ENCODE measurements around the gene STIP1. TPM values are rescaled to one million over a fixed set of nuclear protein-coding genes. Genes with fewer than 3 reads are reported as not detected.

The STIP1 gene
- total RNA-seq, 1 donor from 2014 or later, result 33.9 TPM

GRCh38 chr11:64196626-64197025 lies 10.7 kb downstream of the STIP1 start:
- DNase-seq (ENCODE audit: low spot score) (no peak), ATAC-seq (no peak)

- ATAC-seq (no peak), DNase-seq (ENCODE audit: low spot score) (no peak)
These were observed 12.5 kb downstream of the STIP1 start for GRCh38 chr11:64198511-64198910.

GRCh38 chr11:64201543-64201942 lies 15.6 kb downstream of the STIP1 start:
- DNase-seq (ENCODE audit: low spot score) (no peak), ATAC-seq (peak; percentile 44)

GRCh38 chr11:64202992-64203391 lies 17.0 kb downstream of the STIP1 start:
- no peak for DNase-seq (ENCODE audit: low spot score)
- no peak for ATAC-seq

- ATAC-seq, result no peak
These were observed 17.6 kb downstream of the STIP1 start for GRCh38 chr11:64203421-64204079.

GRCh38 chr11:64204080-64204440 lies 18.1 kb downstream of the STIP1 start:
- ATAC-seq (no peak), DNase-seq (ENCODE audit: low spot score) (no peak)

More at GRCh38 chr11:64203421-64204079, 17.6 kb downstream of the STIP1 start:
- no peak for DNase-seq (ENCODE audit: low spot score)

GRCh38 chr11:64204464-64204989 lies 18.6 kb downstream of the STIP1 start:
- ATAC-seq, result peak; percentile 74
- DNase-seq (ENCODE audit: low spot score), result peak; percentile 80

DNA sequence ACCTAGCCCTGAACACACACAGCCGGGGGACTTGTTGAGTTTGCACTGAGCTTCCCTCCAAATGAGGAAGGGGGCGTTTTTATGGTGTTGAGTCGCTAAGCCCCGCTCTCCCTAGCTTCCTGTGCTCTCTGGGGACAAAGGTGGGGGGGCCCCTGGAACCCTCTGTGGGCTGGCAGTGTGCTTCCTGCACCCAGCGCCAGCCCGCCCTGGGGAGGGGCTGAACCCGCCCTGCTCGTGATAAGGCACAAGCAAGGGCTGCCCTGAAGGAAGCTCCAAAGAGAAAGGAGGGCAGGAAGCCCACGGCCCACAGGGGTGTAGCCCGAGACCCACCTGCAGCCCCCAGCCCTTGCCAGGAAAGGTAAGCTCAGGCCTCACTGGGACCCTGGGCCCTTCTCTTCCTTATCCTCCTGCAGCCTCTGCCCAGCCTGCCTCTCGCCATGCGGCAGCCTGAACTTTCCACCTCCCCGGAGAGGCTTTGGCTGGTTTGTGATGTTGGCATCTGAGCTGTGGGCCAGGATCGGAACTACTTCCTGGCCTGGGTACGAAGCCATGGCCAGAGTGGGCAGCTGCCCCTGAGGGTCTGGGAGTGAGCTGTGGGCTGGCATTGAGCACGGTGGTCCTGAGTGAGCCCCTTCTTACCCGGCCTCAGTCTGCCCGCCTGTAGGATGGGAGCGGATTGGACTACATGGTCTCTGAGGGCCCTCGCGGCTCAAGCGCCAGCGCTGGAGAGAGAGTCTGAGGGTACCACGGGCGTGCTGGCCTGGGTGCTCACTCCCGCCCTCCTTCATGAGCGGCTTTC lies 20.7 kb downstream of the STIP1 start, which contains the start of gene FERMT3:
TSS of gene FERMT3 (plus strand) at position 265 of the 799 bp plus-strand sequence. CDS start 644 bp downstream, outside the sequence.
- DNase-seq (ENCODE audit: low spot score), result peak; percentile 57
- peak; percentile 42 for ATAC-seq

- ATAC-seq, result peak; percentile 35
- DNase-seq (ENCODE audit: low spot score), result peak; percentile 61
These were observed 21.5 kb downstream of the STIP1 start for GRCh38 chr11:64207256-64208085.

GRCh38 chr11:64208086-64208795 lies 22.3 kb downstream of the STIP1 start:
- no peak for ATAC-seq
- no peak for DNase-seq (ENCODE audit: low spot score)

DNA sequence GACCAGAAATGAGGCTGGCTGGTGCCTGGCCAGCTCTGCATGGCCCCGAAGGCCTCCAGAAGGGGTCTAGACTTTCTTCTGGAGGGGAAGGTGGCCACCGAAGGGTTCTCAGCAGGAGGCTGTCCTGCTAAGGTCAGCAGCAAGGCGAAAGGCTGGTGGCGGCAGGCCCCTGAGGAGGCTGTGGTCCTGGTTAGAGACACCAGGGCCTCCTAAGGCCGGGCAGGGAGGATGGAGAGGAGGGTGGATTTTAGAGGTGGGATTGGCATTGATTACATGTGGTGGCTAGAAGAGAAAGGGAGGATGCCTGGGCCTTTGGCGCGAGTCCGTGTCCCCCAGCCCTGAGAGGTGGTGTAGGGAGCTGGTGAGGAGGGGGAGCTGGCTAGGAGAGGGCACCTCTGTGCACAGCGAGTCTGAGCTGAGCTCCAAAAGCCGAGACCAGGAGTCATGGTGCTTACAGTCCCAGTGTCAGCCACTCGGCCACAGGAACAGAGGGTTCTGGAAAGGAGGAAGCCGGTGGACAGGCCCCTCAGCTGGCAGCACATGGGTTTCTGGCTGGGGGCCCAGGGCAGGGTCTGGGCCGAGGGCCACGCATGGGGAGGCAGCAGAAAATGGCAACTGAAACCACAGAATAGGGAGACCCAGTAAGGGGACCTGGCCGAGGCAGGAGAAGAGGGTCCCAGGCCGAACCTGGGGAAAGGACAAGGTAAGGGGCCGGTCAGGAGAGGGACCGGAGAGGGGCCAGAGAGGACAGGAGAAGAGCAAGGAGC lies 23.0 kb downstream of the STIP1 start:
- DNase-seq (ENCODE audit: low spot score), result no peak
- ATAC-seq, result no peak

DNA sequence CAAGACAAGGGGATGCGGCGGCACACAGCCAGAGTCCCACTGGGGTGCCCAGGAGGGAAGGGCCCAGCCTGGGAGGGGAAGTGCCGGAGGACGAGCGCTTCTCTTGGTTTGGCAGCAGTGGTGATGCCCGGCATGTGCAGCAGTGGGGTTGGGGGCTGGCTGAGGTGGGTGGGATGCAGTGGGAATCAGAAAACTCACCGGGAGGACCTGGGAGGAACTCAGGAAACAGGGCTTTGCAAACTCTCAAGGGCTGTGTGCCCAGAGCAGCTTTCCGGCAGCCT lies 23.5 kb downstream of the STIP1 start:
- ATAC-seq (no peak), DNase-seq (ENCODE audit: low spot score) (no peak)

- ATAC-seq (no peak), DNase-seq (ENCODE audit: low spot score) (no peak)
These were observed 24.5 kb downstream of the STIP1 start for GRCh38 chr11:64210301-64211020.

- no peak for DNase-seq (ENCODE audit: low spot score)
- ATAC-seq, result no peak
These were observed 25.4 kb downstream of the STIP1 start for GRCh38 chr11:64211181-64211872.

DNA sequence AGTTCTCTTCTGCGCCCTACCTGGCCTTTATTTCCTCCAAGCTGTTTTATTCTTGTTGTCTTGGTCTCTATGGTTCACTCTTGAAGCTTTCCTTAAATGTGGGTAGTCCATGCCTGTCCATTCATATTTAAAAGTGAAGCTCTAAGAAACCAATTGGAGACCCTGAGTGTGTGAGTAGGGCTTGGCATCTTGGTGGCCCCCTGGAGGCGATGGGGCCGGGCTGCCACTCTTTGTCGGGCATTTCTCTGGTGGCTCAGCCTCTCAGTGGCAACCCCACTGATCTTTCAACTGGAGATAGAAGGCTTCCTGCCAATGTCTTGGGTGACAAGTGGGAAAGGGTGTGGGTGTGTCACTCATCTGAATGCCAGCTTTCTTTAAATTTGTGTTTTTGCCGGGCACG lies 30.9 kb downstream of the STIP1 start:
- DNase-seq (ENCODE audit: low spot score) (no peak), ATAC-seq (no peak)

- ATAC-seq (peak; percentile 81), DNase-seq (ENCODE audit: low spot score) (peak; percentile 81)
These were observed 32.8 kb downstream of the STIP1 start for GRCh38 chr11:64218628-64219353.

DNA sequence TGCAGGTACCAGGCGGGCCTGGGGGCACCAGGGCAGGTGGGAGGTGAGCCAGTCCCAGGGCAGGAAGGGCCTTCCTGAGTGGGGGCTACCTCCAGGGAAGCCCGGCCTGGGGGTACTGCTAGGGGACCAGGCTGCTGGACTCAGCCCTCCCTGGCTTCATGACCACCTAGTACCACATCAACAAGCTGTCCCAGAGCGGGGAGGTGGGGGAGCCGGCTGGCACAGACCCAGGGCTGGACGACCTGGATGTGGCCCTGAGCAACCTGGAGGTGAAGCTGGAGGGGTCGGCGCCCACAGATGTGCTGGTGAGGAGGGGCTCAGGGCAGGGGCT lies 33.3 kb downstream of the STIP1 start:
- ATAC-seq, result peak; percentile 4
- peak; percentile 52 for DNase-seq (ENCODE audit: low spot score)

- ATAC-seq (no peak), DNase-seq (ENCODE audit: low spot score) (no peak)
These were observed 33.8 kb downstream of the STIP1 start for GRCh38 chr11:64219755-64220154.
